ENCODE results near the gene SHC2.
"Not testable (repeated sequence)": the region's sequence is repeated elsewhere in the genome, so short reads cannot be mapped to it uniquely, and the experiment has no call there.

GRCh38 chr19:380618-381219 lies 80.1 kb downstream of the SHC2 start:
- not testable (repeated sequence) for TF ChIP-seq CTCF (IDR thresholded peaks at IDR 0.05); TCF7L2 (IDR thresholded peaks at IDR 0.05; ENCODE audit: low read depth, low read length); POLR2AphosphoS5 (IDR thresholded peaks at IDR 0.05; ENCODE audit: low read depth, low read length); SIN3A (IDR thresholded peaks at IDR 0.05; ENCODE audit: borderline replicate concordance, insufficient read depth, low read depth, low read length)
